HG03521 (cell line): ENCODE measurements around the gene GPC5.
"Not testable (repeated sequence)": the region's sequence is repeated elsewhere in the genome, so short reads cannot be mapped to it uniquely, and the experiment has no call there.

Experiments used
- ATAC-seq: cut with Tn5 transposase; IDR thresholded peaks from one replicate; pipeline ENCODE4 v1.9.1; 2021; ENCODE audit warnings: mild to moderate bottlenecking, moderate library complexity; ENCODE audit not compliant: unreplicated experiment

GPC5 gene

DNA sequence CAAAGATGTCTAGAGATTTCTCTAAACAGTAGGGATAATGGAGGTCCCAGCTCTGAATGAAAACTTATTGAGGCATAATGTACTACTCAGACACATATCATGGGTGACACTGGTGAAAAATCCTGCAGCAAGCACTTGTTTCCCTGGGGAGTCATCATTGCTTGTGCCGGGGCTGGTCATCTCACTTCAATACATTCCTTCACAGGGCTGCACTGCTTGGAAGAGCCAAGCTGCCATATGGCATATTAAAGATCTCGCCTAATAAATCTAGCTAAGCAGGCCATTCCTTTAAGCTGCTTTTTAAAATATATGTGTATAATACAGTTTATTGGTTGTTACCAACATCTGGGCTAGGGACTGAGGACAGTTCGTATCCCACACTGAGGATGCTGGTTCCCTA, 1496.0 kb downstream of the GPC5 start:
- ATAC-seq = no peak

DNA sequence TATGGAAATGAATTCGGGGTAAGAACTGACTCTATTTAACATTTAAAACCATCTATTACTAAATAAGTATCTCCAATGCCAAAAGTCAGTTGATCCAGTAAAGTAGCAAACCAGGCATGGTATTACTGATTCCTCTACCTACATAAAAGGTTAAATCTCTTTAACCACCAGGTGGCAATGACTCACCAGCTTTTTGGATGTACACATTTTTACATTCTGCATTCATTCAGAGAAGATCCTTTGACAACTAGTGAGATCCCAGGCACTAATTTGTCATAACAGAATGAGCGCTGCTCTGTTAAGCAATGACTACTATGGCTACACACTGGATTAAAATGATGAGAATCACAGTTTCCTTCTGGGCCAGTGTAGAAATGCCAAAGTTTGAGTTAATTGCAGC, 1498.4 kb downstream of the GPC5 start:
- no peak for ATAC-seq

DNA sequence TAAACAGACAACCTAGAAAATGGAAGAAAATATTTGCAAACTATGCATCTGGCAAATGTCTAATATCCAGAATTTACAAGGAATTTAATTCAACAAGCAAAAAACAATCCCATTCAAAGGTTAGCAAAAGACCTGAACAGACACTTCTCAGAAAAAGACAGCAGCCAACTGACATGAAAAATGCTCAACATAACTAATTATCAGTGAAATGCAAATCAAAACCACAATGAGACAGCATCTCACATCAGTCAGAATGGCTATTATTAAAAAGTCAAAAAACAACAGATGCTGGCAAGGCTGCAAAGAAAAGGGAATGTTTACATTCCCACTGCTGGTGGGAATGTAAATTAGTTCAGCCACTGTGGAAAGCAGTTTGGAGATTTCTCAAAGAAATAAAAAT, 1500.5 kb downstream of the GPC5 start:
- not testable (repeated sequence) for ATAC-seq

- no peak for ATAC-seq
These were observed 1502.0 kb downstream of the GPC5 start for GRCh38 chr13:92900446-92900845.

DNA sequence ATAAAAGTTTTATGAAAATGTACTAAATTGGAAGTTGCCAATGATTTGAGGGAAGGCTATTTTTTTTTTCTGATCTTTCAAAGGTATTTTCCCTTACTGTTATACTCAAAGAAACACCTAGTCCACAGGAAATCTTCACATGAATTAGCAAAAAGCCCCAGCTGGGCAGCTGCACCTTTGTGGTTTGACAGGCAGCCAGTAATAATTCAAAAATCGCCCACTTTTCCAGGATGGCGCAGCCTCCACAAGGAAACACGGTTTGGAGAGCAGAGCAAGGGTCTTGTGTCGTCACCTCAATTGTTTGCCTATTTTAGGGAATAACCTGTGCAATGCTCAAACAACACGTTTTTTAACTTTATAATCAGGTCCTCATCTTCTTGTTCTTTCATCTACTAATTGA, 1503.3 kb downstream of the GPC5 start:
- no peak for ATAC-seq

DNA sequence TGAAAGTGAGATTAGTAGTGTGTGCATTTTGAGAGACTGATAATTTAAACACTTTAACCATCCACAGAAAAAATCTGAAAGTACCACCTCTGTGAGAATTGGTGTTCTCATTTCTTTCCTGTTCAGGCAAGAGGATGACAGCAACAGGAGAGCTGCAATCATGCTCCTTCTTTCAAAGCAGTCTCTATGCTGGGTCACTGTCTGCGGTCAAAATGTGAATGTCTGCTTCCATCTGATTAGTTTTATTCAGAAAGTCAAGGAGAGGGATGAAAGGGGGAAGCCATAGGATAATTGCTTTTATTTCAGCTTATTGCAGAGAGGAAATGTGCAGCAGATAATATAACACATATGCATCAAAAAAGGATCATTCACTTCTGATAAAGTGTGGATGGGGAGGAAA, 1514.2 kb downstream of the GPC5 start:
- no peak for ATAC-seq

DNA sequence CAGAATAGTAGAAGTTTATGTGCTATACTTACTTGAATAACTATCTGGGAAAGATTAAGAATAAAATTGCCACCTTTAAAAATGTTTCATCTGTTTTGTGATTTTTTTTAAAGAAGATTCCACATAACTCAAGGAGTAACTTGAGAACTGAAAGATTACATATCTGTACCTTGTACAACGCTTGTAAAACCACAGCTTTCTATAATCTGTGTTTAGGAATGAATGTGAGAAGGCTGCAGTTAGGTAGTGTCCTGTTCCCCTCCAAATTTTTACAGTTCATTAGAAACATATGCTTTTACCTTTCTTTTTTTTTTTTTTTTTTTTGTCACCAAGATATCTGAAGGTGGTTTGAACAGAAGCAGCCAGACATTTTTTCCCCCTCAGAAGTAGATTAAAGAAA, 1515.4 kb downstream of the GPC5 start:
- ATAC-seq = no peak
